Stimulated activated CD8-positive, alpha-beta memory T cell treated with anti-CD3 and anti-CD28 coated beads, Interleukin-2, amount 100 ng/mL, for 1 hour (primary cell): ENCODE results near the gene PRLR.

ENCODE experiments used
- DNase-seq, 2 donors: peaks; one replicate each; pipeline ENCODE4 v3.0.0-alpha.2; 2020; ENCODE audit warnings: low read depth in 2 of 2

Gene PRLR

DNA sequence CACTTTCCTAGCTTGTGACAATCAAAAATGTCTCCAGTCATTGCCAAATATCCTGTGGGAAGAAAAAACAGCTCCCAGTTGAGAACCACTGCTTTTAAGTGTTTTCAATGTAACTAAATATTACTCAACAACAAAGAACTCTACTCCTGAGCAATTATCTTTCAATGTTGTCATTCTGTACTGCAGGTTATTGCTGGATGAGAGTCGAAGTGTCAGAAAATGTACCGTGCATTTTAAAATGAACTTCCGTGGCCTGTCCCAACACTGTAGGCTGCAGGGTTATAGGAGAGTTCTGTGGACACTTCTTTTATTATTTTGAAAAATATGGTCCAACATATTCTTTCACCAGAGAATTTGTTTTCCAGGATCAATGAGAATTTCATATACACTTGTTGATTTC, 147.8 kb downstream of the PRLR start:
- DNase-seq = no peak

GRCh38 chr5:35081134-35081533, 149.2 kb downstream of the PRLR start:
- DNase-seq = no peak

DNA sequence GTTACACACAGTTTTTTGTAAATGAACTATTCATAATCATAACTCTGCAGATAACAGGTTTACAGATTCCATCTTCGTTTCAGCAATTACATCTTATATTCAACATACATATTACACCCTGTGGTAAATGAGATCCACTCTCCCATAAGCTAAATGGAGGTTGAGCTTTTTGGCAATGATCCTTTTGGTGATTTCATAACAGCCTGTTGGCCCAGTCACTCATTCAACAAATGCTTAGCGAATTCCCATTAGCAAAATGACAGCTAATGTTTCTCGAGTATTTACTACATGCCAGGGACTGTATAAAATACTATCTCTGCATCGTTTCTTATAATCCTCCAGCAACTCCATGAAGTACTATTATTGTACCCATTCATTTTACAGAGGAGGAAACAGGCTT, 157.1 kb downstream of the PRLR start:
- no peak for DNase-seq

DNA sequence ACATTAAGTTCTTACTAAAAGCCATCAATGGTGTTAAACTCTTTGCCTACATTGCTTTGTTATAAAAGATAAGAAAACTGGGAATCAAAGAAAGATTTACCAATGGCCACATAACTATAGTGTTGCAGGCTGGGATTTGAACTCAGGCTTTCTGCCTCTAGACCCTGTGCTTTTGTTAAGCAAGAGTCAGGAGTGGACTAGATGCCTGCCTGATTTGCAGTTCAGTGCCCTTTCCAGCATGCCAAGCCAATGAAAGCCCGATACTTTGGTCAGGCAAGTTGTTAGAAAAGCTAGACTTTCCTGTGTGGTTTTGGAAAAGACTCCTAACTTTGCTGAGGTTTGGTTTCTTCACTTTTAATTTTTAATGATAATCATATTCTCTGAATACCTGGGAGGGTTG, 161.1 kb downstream of the PRLR start:
- DNase-seq = no peak

- DNase-seq = no peak
Observed at GRCh38 chr5:35067985-35068384, 162.3 kb downstream of the PRLR start.

GRCh38 chr5:35066260-35066795, 164.0 kb downstream of the PRLR start:
- DNase-seq = no peak

DNA sequence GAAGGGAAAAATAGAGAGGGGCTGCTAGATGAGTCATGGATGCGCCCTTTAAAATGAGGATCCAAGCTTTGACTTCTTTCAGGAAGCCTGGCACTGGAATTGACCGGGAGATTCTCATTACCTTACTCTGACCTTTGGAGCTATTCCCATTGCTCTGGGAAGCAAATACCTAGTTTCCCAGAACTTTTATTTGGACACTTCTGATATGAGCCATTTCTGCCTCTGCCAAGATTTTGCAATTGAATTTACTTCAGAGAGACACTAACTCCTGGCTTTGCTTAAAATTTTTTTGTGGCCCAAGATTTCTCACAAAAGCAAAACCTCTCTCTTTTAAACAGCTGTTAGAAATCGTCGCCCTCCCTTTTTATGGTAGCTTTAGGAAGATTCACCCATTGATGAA, 166.9 kb downstream of the PRLR start:
- no peak for DNase-seq

DNA sequence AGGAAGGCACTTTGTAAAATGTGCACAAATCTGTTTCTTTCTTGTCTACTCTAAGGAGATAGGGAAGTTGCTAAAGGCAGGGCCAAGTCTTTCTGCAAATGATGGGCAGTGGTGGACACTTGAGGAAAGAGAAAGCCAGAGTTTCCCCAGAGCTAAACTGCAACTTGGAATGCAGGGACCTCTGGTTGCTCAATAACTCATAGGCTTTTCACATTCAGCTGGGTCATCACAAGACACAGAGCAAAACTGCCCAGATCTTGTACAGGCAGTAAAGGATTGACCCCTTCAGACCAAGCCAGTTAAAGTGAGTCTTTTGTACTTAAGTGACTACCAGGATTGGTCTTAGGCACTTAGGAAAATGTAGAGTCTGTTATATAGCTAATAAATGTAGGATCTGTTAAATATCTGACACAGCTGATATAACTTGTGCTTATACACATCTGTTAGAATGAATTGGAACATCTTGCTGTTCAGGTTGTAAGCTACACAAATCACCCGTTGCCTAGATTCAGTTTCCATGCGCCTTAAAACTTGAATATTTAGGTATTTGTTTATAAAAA, 169.0 kb downstream of the PRLR start:
- DNase-seq = no peak

DNA sequence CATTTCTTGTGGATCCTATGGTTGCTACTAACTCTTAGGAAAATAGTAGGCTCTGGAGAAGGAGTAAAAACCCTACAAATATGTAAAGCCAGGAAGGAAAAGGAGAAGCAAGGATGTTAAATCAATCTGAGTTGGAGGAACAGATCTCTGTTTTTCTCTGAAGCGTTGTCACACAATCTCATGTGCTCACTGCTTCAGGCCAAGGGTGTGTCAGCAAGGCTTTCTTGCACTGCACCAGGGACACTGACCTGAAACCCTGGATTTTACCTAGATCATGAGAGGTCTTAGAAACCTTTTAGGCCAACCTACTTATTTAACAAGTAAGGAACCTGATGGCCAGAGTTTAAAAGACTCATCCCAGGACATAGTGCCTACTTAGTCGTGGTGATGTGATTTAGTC, 170.1 kb downstream of the PRLR start:
- DNase-seq = no peak

DNA sequence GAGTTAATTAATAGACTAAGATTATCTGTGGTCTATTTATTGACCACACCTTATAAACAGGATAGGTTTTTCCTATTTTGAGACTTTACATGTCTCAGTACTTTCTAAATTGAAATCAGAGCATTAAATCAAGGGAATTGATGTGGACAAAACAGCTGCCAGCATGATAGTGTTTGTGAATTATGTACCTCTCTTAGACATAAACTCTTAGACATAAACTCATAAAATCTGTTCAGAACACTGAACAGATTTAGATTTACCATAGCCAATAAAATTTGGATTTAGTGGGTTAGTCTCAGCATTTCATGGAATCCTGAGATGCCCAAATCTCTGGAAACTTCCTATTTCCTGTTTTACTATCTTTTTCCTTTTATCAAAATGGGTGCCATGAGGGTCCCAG, 171.0 kb downstream of the PRLR start:
- DNase-seq = no peak

GRCh38 chr5:35058374-35058788, 171.9 kb downstream of the PRLR start:
- DNase-seq = no peak

DNA sequence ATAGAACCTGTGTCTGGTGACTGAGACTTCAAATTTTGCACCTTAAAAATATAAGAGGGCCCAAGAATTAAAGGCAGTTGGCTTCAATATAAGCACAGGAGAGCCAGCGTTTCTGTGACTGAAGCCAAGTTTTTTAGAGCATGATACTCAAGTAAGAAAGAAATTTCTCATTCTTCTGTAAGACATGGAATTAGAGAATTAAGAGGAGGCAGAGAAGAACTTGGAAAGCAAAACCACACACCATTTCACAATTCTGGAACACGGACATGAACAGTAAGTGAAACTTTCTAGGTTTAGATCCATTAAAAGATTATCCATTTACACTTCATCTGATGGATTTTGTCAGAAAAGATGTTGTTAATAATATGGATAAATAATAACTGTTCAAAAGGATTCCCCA, 173.6 kb downstream of the PRLR start:
- no peak for DNase-seq

- DNase-seq = no peak
Observed at GRCh38 chr5:35052838-35053237, 177.4 kb downstream of the PRLR start.

- DNase-seq = no peak
Observed at GRCh38 chr5:35050541-35051126, 179.7 kb downstream of the PRLR start.

GRCh38 chr5:35048910-35049309, 181.4 kb downstream of the PRLR start:
- no peak for DNase-seq

DNA sequence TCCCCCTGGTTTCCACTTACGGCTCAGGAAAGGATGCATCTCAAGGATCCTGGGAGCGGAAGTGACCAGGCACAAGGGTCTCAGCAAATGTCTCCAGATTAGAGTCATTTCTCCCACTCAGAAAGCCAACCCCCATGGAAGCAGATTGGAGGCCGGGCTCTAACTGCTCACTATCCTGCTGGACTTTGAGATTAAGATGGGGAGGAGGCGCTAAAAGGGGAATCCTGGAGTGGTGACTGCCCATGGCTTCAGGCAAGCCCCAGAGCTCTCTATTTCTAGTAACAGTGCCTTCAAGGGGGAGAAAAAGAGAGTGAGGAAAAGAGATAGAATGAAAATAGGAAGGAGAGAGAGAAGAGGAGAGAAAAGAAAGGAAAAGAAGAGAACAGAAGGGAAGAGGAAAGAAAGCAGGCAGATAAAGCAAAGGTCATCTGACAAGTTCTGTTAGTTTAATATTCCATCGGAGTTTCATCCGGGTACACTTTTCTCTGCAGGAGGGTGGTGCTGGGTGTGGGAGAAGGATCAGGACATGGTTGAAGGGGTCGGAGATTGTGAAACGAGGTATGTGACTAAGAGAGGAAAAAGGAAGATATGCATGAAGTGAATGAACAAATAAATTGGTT, 182.4 kb downstream of the PRLR start, which contains the start of gene AGXT2:
Gene AGXT2 (minus strand): TSS at position 165 of the 620 bp plus-strand sequence. CDS start 57 bp downstream, at position 108.
- DNase-seq = no peak

- no peak for DNase-seq
Observed at GRCh38 chr5:35046774-35047173, 183.5 kb downstream of the PRLR start.

DNA sequence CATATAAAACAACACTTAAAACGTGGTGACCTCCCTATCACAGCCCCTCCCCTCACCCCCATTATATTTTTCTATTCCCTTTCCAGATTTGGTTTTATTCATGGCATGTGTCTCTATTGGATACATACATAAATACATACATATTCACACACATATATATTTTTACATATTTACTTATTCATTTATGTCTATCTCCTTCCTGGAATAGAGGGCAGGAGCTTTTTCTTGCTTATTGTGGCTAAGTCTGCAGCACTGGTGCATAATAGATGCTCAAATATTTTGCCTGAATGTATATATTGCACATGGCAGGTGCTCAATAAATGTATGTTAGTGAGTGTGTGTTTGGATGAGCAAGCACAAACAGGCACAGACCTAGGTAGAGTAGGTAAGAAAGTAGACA, 185.0 kb downstream of the PRLR start:
- DNase-seq = no peak

- no peak for DNase-seq
Observed at GRCh38 chr5:35044649-35045048, 185.6 kb downstream of the PRLR start.

GRCh38 chr5:35042781-35043180, 187.5 kb downstream of the PRLR start:
- DNase-seq = no peak

DNA sequence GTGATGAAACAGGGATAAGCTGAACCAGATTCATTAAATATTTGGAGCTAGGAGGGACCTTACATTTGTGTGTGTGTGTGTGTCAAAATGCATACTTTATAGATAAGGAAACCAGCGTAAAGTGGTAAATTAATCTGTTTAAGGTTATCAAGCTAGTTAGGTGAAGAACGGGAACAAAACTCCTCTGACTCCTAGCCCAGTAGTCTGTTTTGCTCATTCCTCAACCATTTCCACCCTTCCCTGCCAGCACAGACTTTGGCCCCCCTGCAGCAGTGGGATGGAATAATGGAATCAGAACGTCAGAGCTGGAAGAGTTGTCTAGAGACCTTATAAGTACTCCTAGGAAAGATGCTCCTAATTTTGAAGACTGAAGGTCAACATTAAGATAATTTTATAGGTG, 189.0 kb downstream of the PRLR start:
- DNase-seq = no peak

- DNase-seq = no peak
Observed at GRCh38 chr5:35038891-35039290, 191.4 kb downstream of the PRLR start.

GRCh38 chr5:35036536-35036935, 193.8 kb downstream of the PRLR start:
- DNase-seq = no peak
